ENCODE results near the gene LDLRAD2. TPM values are rescaled to one million over a fixed set of nuclear protein-coding genes. Genes with fewer than 3 reads are reported as not detected.

The LDLRAD2 gene
- total and polyA plus RNA-seq, 2 donors from 2014 or later, result 0.79 TPM; not detected in 1

- no peak for TF ChIP-seq CTCF (IDR thresholded peaks at IDR 0.05; ENCODE audit: borderline replicate concordance, extremely low read depth, insufficient read depth)
- H3K36me3 ChIP-seq (ENCODE audit: control insufficient read depth in 2 of 3, insufficient read depth in 3 of 3, low read length in 3 of 3), result peaks cover 12 to 31% (median 14%) of the 10 kb centered on the region in 3 donors
- no peak overlapping the region for H3K4me3 ChIP-seq (ENCODE audit: low read length in 3 of 3)
- H3K27ac ChIP-seq (ENCODE audit: low read depth in 2 of 2, low read length in 2 of 2), result no peak overlapping the region
- DNase-seq (peak in 1 of 5 donors; percentile 53), FAIRE-seq (no peak)
- peaks cover 0 to 9% (median 0%) of the 10 kb centered on the region in 3 donors for H3K9me3 ChIP-seq (ENCODE audit: control insufficient read depth in 2 of 3, insufficient read depth in 1 of 3, low read length in 3 of 3)
- no peaks in the 10 kb centered on the region for H3K27me3 ChIP-seq (ENCODE audit: control insufficient read depth, insufficient read depth, low read length)
- H3K9ac ChIP-seq (ENCODE audit: low read length in 3 of 3), result no peak overlapping the region
- intact Hi-C loops (cut with DNase I), result no loop called here
- H3K4me1 ChIP-seq (ENCODE audit: control insufficient read depth in 2 of 3, insufficient read depth in 2 of 3, low read depth in 1 of 3, low read length in 3 of 3), result no peaks in the 10 kb centered on the region
Measured at GRCh38 chr1:21830792-21831453, 18.9 kb downstream of the LDLRAD2 start.

- H3K9ac ChIP-seq (ENCODE audit: low read length in 3 of 3), result no peak overlapping the region
- H3K4me1 ChIP-seq (ENCODE audit: control insufficient read depth in 2 of 3, insufficient read depth in 2 of 3, low read depth in 1 of 3, low read length in 3 of 3), result no peaks in the 10 kb centered on the region
- H3K27ac ChIP-seq (ENCODE audit: low read depth in 2 of 2, low read length in 2 of 2), result no peak overlapping the region
- H3K4me3 ChIP-seq (ENCODE audit: low read length in 3 of 3), result no peak overlapping the region
- H3K27me3 ChIP-seq (ENCODE audit: control insufficient read depth, insufficient read depth, low read length), result no peaks in the 10 kb centered on the region
- no peak for TF ChIP-seq CTCF (IDR thresholded peaks at IDR 0.05; ENCODE audit: borderline replicate concordance, extremely low read depth, insufficient read depth)
- H3K9me3 ChIP-seq (ENCODE audit: control insufficient read depth in 2 of 3, insufficient read depth in 1 of 3, low read length in 3 of 3), result peaks cover 0 to 9% (median 0%) of the 10 kb centered on the region in 3 donors
- intact Hi-C loops (cut with DNase I), result no loop called here
- FAIRE-seq, result no peak
- peak in 1 of 5 donors; percentile 66 for DNase-seq
- peaks cover 12 to 31% (median 14%) of the 10 kb centered on the region in 3 donors for H3K36me3 ChIP-seq (ENCODE audit: control insufficient read depth in 2 of 3, insufficient read depth in 3 of 3, low read length in 3 of 3)
Measured at GRCh38 chr1:21831454-21831970, 19.4 kb downstream of the LDLRAD2 start.

- no peak overlapping the region for H3K4me3 ChIP-seq (ENCODE audit: low read length in 3 of 3)
- H3K36me3 ChIP-seq (ENCODE audit: control insufficient read depth in 2 of 3, insufficient read depth in 3 of 3, low read length in 3 of 3), result peaks cover 8 to 24% (median 12%) of the 10 kb centered on the region in 3 donors
- peak in 1 of 5 donors; percentile 48 for DNase-seq
- H3K9ac ChIP-seq (ENCODE audit: low read length in 3 of 3), result no peak overlapping the region
- no peak for FAIRE-seq
- no peaks in the 10 kb centered on the region for H3K27me3 ChIP-seq (ENCODE audit: control insufficient read depth, insufficient read depth, low read length)
- H3K9me3 ChIP-seq (ENCODE audit: control insufficient read depth in 2 of 3, insufficient read depth in 1 of 3, low read length in 3 of 3), result peaks cover 0 to 9% (median 0%) of the 10 kb centered on the region in 3 donors
- no peak for TF ChIP-seq CTCF (IDR thresholded peaks at IDR 0.05; ENCODE audit: borderline replicate concordance, extremely low read depth, insufficient read depth)
- H3K27ac ChIP-seq (ENCODE audit: low read depth in 2 of 2, low read length in 2 of 2), result no peak overlapping the region
- no peaks in the 10 kb centered on the region for H3K4me1 ChIP-seq (ENCODE audit: control insufficient read depth in 2 of 3, insufficient read depth in 2 of 3, low read depth in 1 of 3, low read length in 3 of 3)
- intact Hi-C loops (cut with DNase I), result no loop called here
Measured at GRCh38 chr1:21833392-21833976, 21.4 kb downstream of the LDLRAD2 start.
